Lower leg skin (tissue), 3 donors: ENCODE measurements around the gene IL12RB2.

Source experiments
- CTCF ChIP-seq, 3 donors: fragments of 450-650 bp; IDR thresholded peaks; one replicate each; pipeline ENCODE4 v1.5.1; 2016; ENCODE audit warnings: antibody characterized with exemption in 3 of 3, mild to moderate bottlenecking in 3 of 3, moderate library complexity in 2 of 3
- POLR2A ChIP-seq, 2 donors: fragments of 450-650 bp; IDR thresholded peaks; one replicate each; pipeline ENCODE4 v1.6.1; 2016 to 2017; ENCODE audit warnings: antibody characterized with exemption in 2 of 2, mild to moderate bottlenecking in 1 of 2, moderate library complexity in 1 of 2

GRCh38 chr1:67327864-67328466 is 20.3 kb downstream of the IL12RB2 start:
- TF ChIP-seq CTCF (IDR thresholded peaks at IDR 0.05) (no peak), POLR2A (IDR thresholded peaks at IDR 0.05) (no peak)
